CD8-positive, alpha-beta memory T cell (primary cell): ENCODE results near the gene MVK. TPM values are rescaled to one million over a fixed set of nuclear protein-coding genes. Genes with fewer than 3 reads are reported as not detected.

Source experiments
- CTCF ChIA-PET: fragments of 350-600 bp; sonication (Branson Sonifier 250); formaldehyde crosslinking; loops from one replicate; lab custom pipeline; 2021; ENCODE audit warnings: antibody characterized with exemption; lab: Charles Lee
- POLR2A ChIA-PET: fragments of 350-600 bp; sonication (Branson Sonifier 250); formaldehyde crosslinking; loops from one replicate; lab custom pipeline; 2021; ENCODE audit warnings: antibody characterized with exemption; lab: Charles Lee
- DNase-seq, 5 donors: peaks; one replicate each; pipeline versions ENCODE4 v3.0.0 to v3.0.0-alpha.2; 2020 to 2022; ENCODE audit warnings: mixed read lengths in 1 of 5
- H3K27ac ChIP-seq: one replicate; pipeline ENCODE4 v1.7.0; 2013; ENCODE audit warnings: low read depth, mild to moderate bottlenecking, low read length, moderate library complexity
- H3K27me3 ChIP-seq: 2 replicates; pipeline ENCODE4 v1.7.0; 2013; ENCODE audit warnings: low read length, mild to moderate bottlenecking; ENCODE audit not compliant: insufficient read depth, poor library complexity, severe bottlenecking
- H3K36me3 ChIP-seq: 2 replicates; pipeline ENCODE4 v1.7.0; 2013; ENCODE audit warnings: mild to moderate bottlenecking, low read length, moderate library complexity; ENCODE audit not compliant: insufficient read depth
- H3K4me1 ChIP-seq: 2 replicates; pipeline ENCODE4 v1.7.0; 2013; ENCODE audit warnings: mild to moderate bottlenecking, low read length, moderate library complexity; ENCODE audit not compliant: insufficient read depth
- H3K4me3 ChIP-seq: 2 replicates; pipeline ENCODE4 v1.7.0; 2013; ENCODE audit warnings: mild to moderate bottlenecking, low read length
- H3K9me3 ChIP-seq: 2 replicates; pipeline ENCODE4 v1.7.0; 2013; ENCODE audit warnings: mild to moderate bottlenecking, low read length
- H3K27ac Mint-ChIP-seq, 8 donors: one replicate each; pipeline ENCODE4 v1.8.0; 2020 to 2021; ENCODE audit warnings: mixed read lengths in 8 of 8, mild to moderate bottlenecking in 6 of 8, inconsistent platforms in 3 of 8, moderate library complexity in 3 of 8
- H3K27me3 Mint-ChIP-seq, 2 donors: one replicate each; pipeline ENCODE4 v1.8.0; 2020 to 2021; ENCODE audit warnings: mixed read lengths in 2 of 2, mild to moderate bottlenecking in 1 of 2, moderate library complexity in 1 of 2
- H3K36me3 Mint-ChIP-seq, 3 donors: one replicate each; pipeline ENCODE4 v1.8.0; 2020 to 2021; ENCODE audit warnings: mixed read lengths in 3 of 3, inconsistent platforms in 1 of 3, mild to moderate bottlenecking in 1 of 3
- H3K4me1 Mint-ChIP-seq, 3 donors: one replicate each; pipeline ENCODE4 v1.8.0; 2020 to 2021; ENCODE audit warnings: mixed read lengths in 3 of 3, inconsistent platforms in 1 of 3, mild to moderate bottlenecking in 1 of 3
- H3K4me3 Mint-ChIP-seq, 7 donors: one replicate each; pipeline ENCODE4 v1.8.0; 2020 to 2021; ENCODE audit warnings: mixed read lengths in 7 of 7, mild to moderate bottlenecking in 6 of 7, moderate library complexity in 4 of 7, inconsistent platforms in 2 of 7
- H3K9me3 Mint-ChIP-seq, 5 donors: one replicate each; pipeline ENCODE4 v1.8.0; 2020 to 2022; ENCODE audit warnings: mixed read lengths in 5 of 5, mild to moderate bottlenecking in 3 of 5, moderate library complexity in 2 of 5, inconsistent platforms in 1 of 5
- polyA plus RNA-seq: library from polyadenylated mRNA; unstranded; fragments of 300-500 nt; fragmentation: Illumina TruSeq; gene quantifications from one replicate; pipeline ENCODE4 v1.2.3, GENCODE V29; 2021
- total RNA-seq, 2 experiments: library from RNA; stranded (reverse); gene quantifications; one replicate each; pipeline ENCODE4 v1.2.3, GENCODE V29; 2021

Gene MVK
- total and polyA plus RNA-seq, 3 experiments from 2014 or later: 2.6 to 15.8 (median 14.2) TPM

GRCh38 chr12:109640961-109641360, 67.4 kb downstream of the MVK start:
- Histone ChIP-seq H3K4me1 (no peaks in the 10 kb centered on the region), H3K27ac (no peak overlapping the region), H3K27me3 (peaks cover 4% of the 10 kb centered on the region), H3K4me3 (no peak overlapping the region), H3K36me3 (no peaks in the 10 kb centered on the region), H3K9me3 (no peaks in the 10 kb centered on the region)
- ChIA-PET POLR2A (no interaction called here), CTCF (no interaction called here)
- no peaks in the 10 kb centered on the region for H3K9me3 Mint-ChIP-seq
- peaks cover 6 to 20% of the 10 kb centered on the region in 2 donors for H3K27me3 Mint-ChIP-seq
- no peak overlapping the region for H3K27ac Mint-ChIP-seq
- no peaks in the 10 kb centered on the region for H3K4me1 Mint-ChIP-seq
- no peak for DNase-seq
- H3K4me3 Mint-ChIP-seq: no peak overlapping the region
- H3K36me3 Mint-ChIP-seq: no peaks in the 10 kb centered on the region

GRCh38 chr12:109641422-109641821, 67.8 kb downstream of the MVK start:
- ChIA-PET POLR2A (no interaction called here), CTCF (no interaction called here)
- Mint-ChIP-seq H3K27me3 (peaks cover 10 to 24% of the 10 kb centered on the region in 2 donors), H3K36me3 (no peaks in the 10 kb centered on the region), H3K4me1 (no peaks in the 10 kb centered on the region), H3K4me3 (no peak overlapping the region), H3K27ac (no peak overlapping the region), H3K9me3 (no peaks in the 10 kb centered on the region)
- no peak overlapping the region for H3K4me3 ChIP-seq
- no peaks in the 10 kb centered on the region for H3K4me1 ChIP-seq
- no peak overlapping the region for H3K27ac ChIP-seq
- H3K27me3 ChIP-seq: peaks cover 4% of the 10 kb centered on the region
- no peaks in the 10 kb centered on the region for H3K36me3 ChIP-seq
- no peaks in the 10 kb centered on the region for H3K9me3 ChIP-seq
- no peak for DNase-seq

GRCh38 chr12:109642506-109643132, 69.0 kb downstream of the MVK start:
- Histone ChIP-seq H3K27ac (no peak overlapping the region), H3K4me3 (no peak overlapping the region), H3K9me3 (no peaks in the 10 kb centered on the region), H3K36me3 (no peaks in the 10 kb centered on the region), H3K27me3 (peaks cover 4% of the 10 kb centered on the region), H3K4me1 (no peaks in the 10 kb centered on the region)
- no peaks in the 10 kb centered on the region for H3K36me3 Mint-ChIP-seq
- H3K27ac Mint-ChIP-seq: no peak overlapping the region
- H3K4me3 Mint-ChIP-seq: no peak overlapping the region
- no peak for DNase-seq
- ChIA-PET POLR2A (no interaction called here), CTCF (no interaction called here)
- peaks cover 10 to 34% of the 10 kb centered on the region in 2 donors for H3K27me3 Mint-ChIP-seq
- H3K4me1 Mint-ChIP-seq: no peaks in the 10 kb centered on the region
- H3K9me3 Mint-ChIP-seq: no peaks in the 10 kb centered on the region

- peaks cover 4% of the 10 kb centered on the region for H3K27me3 ChIP-seq
- CTCF ChIA-PET: no interaction called here
- H3K27ac Mint-ChIP-seq: no peak overlapping the region
Measured at GRCh38 chr12:109645194-109645593, 71.6 kb downstream of the MVK start.

GRCh38 chr12:109645708-109646107, 72.1 kb downstream of the MVK start:
- Mint-ChIP-seq H3K9me3 (no peaks in the 10 kb centered on the region), H3K4me3 (no peak overlapping the region), H3K27ac (no peak overlapping the region), H3K27me3 (peaks cover 16 to 44% of the 10 kb centered on the region in 2 donors), H3K4me1 (no peaks in the 10 kb centered on the region), H3K36me3 (no peaks in the 10 kb centered on the region)
- no peaks in the 10 kb centered on the region for H3K9me3 ChIP-seq
- H3K27ac ChIP-seq: no peak overlapping the region
- no peaks in the 10 kb centered on the region for H3K36me3 ChIP-seq
- no peak for DNase-seq
- peaks cover 4% of the 10 kb centered on the region for H3K27me3 ChIP-seq
- no peak overlapping the region for H3K4me3 ChIP-seq
- POLR2A ChIA-PET: no interaction called here
- H3K4me1 ChIP-seq: no peaks in the 10 kb centered on the region
- CTCF ChIA-PET: no interaction called here

More at GRCh38 chr12:109645194-109645593, 71.6 kb downstream of the MVK start:
- Histone ChIP-seq H3K36me3 (no peaks in the 10 kb centered on the region), H3K9me3 (no peaks in the 10 kb centered on the region), H3K4me1 (no peaks in the 10 kb centered on the region), H3K4me3 (no peak overlapping the region), H3K27ac (no peak overlapping the region)
- Mint-ChIP-seq H3K4me1 (no peaks in the 10 kb centered on the region), H3K27me3 (peaks cover 12 to 44% of the 10 kb centered on the region in 2 donors), H3K4me3 (no peak overlapping the region), H3K36me3 (no peaks in the 10 kb centered on the region), H3K9me3 (no peaks in the 10 kb centered on the region)
- POLR2A ChIA-PET: no interaction called here
- DNase-seq: no peak

Other genes with a start within 250 kb of the MVK start
- not detected for gene MYO1H, start 225.9 kb upstream of the MVK start, total RNA-seq
- not detected for gene MYO1H, start 225.9 kb upstream of the MVK start, polyA plus RNA-seq
- gene KCTD10, start 96.5 kb upstream of the MVK start, total RNA-seq: 10 to 100 TPM; 44.9 to 48.1 TPM
- 27.4 TPM for gene KCTD10, start 96.5 kb upstream of the MVK start, polyA plus RNA-seq
- 10 to 100 TPM; 38.3 to 40.2 TPM for gene UBE3B, start 96.2 kb upstream of the MVK start, total RNA-seq
- 20.8 TPM for gene UBE3B, start 96.2 kb upstream of the MVK start, polyA plus RNA-seq
- gene MMAB, start 290 bp upstream of the MVK start, total RNA-seq: 10 to 100 TPM; 38.5 to 44.2 TPM
- gene MMAB, start 290 bp upstream of the MVK start, polyA plus RNA-seq: 15.7 TPM
- gene FAM222A, start 140.0 kb downstream of the MVK start, total RNA-seq: 1 to 10 TPM; 2.0 to 3.0 TPM
- gene FAM222A, start 140.0 kb downstream of the MVK start, polyA plus RNA-seq: 0.32 TPM